Smooth muscle cell of the brain vasculature (primary cell): ENCODE data around the gene CYP27A1.

Experiments used
- DNase-seq: peaks from one replicate; pipeline ENCODE4 v3.0.0-alpha.2; 2012; ENCODE audit warnings: low read depth, low spot score

The CYP27A1 gene

DNA sequence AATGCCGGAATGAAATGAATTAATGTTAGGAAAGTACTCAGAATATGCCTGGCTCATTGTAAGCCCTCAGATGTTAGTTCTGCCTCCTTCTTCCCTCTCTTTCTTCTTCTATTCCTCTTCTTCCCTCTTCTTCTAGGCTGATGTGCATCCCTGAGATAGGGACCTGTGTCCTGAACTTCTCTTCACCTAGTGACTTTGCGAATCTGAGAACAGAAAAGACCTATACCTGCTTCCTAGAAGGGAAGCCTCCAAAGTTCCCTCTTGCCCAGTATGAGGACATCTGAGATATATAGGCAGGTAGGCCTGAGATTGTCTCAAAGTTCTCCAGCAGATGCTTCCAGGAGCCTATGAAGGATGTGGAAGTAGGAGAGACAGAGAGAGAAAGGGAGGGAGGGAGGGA, 8.1 kb upstream of the CYP27A1 start:
- no peak for DNase-seq

DNA sequence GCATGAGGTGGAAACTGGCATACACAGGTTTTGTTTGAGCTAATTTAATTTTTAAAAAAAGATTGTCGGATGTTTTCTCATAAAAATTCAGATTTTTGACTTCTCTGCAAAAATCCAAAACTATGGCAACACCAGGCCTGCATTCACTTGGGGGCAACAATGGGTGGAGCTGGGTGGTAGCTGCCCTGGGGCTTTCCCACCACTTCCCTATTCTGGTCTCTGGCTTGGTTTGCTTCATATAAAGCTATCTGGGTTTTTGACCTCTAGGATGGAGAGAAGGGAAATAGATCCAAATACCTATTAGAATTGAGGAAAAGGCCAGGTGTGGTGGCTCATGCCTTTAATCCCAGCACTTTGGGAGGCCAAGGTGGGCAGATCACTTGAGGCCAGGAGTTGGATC, 5.5 kb upstream of the CYP27A1 start:
- DNase-seq: no peak

DNA sequence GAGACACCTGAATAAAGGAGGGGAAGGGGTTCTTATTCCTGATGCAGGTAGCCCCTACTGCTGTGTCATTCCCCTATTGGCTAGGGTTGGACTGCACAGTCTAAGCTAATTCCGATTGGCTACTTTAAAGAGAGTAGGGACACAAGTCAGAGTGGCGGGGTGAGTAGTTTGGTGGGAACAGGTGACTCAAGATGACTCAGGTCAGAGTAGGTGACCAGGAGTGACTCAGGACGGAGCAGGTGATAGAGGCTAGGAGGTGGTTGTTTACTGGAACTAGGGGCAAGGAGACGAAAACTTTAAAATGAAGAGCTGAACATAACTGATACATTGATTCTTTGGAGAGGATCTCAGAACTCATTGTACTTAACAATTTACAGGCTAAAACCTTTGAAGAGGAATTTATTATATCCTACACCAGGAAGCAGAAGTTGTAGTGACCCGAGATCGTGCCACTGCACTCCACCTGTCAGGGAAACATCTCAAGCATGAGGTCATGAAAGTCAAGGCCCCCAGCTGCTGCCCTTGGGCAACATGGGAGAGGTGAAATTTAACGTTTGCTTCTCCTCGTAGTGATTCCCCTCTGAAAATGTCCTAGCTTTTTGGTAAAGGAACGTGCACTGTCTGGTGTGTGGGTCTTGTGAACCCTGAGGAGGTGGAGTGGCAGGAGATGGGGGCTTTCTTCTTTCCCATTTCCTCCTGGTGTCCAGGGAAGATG, 4.5 kb upstream of the CYP27A1 start:
- no peak for DNase-seq

DNA sequence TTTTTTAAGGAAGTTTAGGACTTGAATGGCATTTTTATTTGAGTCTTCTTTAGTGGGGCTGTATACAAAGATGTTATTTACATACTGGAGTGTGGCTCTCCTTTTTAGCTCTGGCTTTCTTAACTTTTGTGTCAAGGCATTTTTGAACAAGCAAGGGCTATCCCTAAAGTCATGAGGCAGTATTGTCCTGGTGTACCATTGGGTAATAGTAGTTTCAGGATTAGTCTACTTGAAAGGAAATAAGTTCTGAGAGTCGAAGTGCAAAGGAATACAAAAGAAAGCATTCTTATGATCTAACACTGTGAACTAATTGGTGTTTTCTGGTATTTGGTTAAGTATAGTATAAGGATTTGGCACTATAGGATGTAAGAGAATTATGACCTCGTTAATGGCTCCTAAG, 1.9 kb upstream of the CYP27A1 start:
- no peak for DNase-seq

DNA sequence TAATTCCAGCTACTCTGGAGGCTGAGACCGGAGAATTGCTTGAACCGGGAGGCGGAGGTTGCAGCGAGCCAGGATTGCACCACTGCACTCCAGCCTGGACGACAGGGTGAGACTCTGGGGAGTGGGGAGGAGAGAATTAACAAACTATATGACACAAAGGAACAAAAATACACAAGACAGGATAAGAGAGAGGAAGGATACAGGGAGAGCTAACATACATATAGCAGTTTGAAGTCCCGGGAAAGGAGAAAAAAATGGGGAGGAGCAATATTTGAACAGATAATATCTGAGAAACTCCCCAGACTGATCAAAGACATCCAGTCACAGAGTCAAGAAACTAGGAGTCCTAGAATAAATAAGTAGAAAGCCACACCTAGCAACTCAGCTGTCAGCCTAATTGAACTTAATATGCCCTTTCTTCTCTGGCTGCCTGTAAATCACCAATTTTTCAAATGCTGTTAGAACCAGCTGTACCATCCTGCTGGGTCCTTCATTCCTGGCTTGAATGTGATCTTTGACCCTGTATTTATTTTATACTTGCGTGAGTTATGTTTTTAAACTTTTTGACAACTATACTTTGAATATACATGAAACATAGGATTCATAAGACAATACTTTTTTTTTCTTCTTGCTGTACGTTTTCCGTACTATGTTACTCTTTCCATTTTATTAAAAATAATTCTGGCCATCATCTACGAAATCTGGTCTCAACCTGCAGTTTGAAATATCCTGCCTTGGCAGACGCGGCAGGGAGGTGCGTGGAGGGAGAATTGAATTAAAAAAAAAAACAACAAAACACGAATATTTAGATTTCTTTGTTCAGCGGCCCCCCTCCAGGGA, 876 bp upstream of the CYP27A1 start:
- DNase-seq: no peak

DNA sequence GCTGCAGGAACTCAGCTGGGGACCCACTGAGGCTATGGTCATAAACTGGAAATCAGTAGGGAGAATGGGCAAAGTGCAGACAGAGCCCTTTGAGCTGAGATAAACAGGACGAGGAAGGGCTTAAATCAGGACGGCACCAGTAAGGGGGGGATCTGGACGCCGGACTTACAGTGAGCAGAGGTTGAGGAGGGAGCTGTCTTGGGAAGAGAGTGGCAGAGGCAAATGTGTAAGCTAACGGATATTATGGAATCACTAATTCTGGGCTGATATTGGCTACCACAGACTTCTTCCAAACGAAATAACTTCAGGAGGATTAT, 539 bp downstream of the CYP27A1 start:
- no peak for DNase-seq

DNA sequence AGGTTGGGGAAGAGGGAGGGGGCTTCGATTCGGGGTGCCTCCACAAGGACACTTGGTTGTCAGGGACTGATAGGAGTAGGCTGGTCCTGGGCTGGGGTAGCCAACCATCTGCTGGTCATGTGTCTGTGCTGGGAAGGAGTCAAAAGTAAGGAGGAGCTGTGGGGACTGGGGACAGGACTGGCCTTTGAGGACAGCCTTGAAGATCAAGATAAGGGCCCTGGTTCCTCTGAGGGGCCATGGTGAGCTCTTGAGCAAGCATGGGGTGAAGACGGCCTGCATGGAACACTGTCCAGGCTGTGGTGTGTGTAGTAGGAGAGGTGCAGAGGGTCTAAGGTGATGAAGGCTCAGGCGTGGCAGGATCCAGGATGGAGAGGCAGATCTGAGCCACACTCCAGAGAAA, 1.7 kb downstream of the CYP27A1 start:
- DNase-seq: no peak

DNA sequence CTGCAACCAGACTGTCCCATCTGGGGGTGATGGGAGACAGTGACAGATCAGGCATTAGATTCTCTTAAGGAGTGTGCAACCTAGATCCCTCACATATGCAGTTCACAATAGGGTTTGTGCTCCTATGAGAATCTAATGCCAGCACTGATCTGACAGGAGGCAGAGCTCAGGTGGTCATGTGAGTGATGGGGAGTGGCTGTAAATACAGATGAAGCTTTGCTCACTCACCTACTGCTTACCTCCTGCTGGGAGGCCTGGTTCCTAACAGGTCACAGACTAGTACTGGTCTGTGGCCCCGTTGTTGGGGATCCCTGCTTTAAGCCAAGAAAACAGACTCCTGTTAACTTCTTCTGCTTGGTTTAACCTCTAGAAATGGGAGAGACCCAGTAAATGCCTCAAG, 3.2 kb downstream of the CYP27A1 start:
- DNase-seq: no peak

DNA sequence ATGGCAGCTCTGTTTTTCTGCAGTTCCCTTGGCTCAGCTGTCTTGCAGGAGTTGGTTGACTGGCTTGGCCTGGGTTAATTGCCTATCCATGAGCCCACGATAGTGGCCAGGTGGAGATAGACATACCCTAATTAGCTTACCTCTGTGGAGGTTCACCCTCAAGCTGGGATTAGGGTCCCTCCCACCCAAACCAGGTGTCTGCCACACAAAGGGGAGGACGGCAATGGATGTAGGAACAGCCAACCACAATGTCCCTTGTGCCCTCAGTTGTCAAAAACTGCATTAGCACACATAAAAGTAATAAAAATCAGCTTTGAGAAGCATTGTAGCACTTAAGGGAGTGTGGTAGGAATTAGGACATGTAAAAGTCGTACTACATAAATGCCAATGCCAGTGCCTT, 4.2 kb downstream of the CYP27A1 start:
- DNase-seq: no peak

DNA sequence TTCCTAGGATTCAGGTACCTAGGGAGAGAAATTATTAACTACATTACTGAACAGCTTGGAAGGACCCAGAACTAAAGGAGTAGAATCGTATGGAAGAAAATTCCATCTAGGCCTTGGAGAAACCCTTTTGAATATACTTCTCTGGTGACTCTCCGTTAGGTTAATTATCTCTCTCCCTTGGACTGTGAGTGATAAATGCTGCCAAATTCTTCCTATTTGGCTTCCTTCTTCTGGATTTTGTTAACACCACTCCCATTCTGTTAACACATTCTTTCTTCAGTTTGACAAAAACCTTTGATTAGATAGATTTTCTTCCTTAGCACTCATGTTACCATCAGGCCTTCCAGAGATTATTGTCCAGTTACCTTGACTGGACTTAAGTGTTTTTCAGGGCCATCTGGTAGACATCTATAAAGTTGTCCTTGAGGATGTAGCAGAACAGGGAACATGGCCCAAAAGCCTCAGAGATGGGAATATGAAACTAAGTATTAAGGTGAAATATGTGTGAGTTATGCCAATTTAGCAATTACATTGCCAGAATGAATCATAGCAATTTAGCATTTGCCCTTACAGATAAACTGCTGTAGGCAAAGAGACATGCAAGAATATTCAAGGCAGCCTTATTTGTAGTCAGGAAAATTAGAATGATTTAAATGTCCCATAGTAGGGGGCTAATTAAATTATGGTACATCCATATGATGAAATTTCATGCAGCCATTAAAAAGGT, 6.7 kb downstream of the CYP27A1 start:
- DNase-seq: no peak

DNA sequence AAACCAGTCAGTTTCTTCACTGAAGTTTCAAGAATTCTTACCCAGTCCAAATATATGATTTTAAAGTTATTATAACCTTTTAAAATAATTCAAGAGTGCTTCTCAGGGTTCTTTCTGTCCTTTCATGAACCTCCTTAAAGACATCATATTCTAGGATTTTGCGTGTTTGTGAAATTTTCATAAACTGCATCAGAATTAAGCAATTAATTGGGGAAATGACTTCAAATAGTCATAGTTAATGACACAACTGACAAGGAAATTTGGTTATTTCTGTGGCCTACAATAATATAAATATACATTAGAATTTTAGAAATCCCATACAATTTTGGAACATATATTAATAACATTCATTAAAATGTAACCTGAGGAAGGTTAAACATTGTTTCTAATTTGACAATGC, 10.5 kb downstream of the CYP27A1 start:
- no peak for DNase-seq

DNA sequence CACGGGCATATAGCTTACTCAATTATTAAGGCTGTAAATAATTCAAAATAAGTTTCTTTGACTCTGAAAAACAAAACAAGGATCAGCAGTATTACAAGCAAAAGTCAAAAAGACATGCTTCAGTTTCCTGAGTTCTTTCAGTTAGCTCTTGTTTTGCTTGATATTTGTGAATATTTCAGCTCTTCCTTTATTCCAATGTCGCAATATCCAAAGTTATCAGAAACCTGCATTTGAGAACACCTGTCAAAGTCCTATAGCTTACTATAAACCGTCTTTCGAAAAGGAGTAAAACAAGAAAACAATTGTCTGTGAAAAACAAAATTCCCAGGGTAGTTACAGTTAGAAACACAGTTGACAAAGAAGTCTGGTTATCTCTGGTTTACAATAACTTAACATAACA, 14.7 kb downstream of the CYP27A1 start:
- DNase-seq: no peak

DNA sequence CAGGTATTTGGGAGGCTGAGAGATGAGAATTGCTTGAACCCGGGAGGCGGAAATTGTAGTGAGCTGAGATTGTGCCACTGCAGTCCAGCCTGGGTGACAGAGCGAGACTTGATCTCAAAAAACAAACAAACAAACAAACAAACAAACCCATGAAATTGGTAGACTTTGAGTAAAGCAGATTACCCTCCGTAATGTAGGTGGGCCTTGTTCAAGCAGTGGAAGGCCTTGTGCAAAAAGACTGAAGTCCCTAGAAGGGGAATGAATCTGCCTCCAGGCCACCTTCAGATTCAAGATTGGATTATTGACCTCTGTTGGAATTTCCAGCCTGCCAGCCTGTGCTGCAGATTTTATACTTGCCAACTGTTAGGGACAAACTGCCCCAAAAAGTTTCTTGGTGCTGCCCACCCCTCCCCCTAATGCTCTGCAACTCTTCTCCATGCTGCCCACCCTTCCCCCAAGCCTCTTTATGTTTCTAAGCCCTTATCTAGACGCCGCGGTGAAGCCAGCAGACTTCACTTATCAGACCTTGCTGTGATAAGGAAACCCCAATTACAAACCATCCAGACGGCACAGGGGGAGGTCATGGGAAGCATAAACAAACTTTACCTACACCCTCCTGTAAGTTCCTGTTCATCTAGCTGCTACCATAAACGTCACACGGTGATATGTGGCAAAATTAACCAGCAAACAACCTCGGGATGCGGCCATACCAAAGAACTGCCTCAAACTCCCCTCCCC, 17.0 kb downstream of the CYP27A1 start:
- DNase-seq: no peak

DNA sequence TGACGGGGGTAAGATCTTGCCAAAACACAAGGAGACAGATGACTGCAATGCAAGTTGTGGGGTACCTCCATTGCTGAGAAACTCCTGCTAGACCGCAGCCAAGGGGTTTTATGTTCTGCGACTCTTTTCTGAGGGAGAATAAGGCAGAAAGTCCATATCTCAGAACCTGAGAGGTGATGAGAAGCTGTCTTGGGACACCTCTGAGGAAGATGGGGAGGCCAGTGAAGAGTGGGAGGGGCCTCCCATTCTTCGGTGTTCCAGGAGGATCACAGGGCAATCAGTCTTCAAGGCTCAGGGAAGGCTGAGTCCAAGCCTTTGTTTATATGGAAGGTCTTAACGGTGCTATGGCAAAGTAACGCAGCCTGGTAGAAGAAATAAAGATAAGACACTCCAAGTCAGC, 18.0 kb downstream of the CYP27A1 start:
- DNase-seq: no peak

DNA sequence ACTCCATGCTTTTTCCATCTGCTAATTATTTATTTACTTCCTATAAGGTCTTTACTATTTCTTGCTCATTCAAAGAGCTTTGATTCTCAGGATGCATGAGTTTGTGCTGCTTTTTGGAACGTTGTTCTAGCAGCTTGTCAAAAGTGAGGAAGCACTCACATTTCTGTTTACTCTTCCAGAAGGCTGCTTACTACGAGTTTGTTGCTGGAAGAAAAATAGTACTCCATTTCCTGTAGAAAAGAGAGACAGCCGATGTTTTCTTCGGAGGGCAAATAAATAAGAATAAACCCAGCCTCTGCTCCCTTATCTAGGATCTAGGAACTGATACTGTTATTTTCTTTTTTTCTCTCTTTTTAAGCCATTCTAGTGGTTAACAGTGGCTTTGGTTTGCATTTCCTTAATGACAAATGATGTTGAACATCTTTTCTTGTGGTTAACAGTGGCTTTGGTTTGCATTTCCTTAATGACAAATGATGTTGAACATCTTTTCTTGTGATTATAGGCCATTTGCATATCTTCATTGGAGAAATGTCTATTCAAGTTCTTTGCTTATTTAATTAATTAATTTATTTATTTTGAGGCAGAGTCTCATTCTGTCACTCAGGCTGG, 20.5 kb downstream of the CYP27A1 start:
- DNase-seq: no peak

DNA sequence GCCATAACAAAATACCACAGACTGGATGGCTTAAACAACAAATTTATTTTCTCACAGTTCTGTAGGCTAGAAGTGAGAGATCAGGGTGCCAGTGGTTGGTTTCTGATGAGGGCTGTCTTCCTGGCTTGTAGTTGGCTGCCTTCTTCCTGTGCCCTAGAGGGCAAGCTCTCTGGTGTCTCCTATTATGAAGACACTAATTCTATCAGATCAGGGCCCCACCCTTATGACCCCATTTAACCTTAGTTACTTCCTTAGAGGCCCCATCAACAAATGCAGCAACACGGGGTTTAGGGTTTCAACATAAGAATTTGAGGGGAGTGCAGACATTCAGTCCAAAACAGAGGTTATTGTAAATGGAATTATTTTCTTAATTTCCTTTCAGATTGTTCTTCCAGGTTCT, 22.9 kb downstream of the CYP27A1 start:
- DNase-seq: no peak

DNA sequence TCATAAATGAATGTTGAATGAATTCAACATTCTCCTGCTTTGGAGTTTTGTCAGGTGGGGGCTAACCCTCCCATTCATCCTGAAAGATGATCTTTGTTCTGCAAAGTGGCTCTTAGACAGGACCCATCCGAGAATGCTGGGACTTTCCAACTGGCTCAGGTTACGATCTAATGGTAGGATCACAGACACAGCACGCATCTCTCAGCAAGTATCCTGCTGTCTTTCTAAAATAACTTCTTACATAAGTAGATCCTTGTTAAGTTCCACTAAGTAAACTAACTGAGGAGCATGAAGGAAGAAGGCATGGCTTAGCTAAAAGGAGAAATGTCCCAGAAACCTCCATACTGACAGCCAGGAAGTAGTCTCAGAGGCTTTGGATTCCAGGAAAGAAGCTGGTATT, 23.7 kb downstream of the CYP27A1 start:
- DNase-seq: peak; percentile 74

DNA sequence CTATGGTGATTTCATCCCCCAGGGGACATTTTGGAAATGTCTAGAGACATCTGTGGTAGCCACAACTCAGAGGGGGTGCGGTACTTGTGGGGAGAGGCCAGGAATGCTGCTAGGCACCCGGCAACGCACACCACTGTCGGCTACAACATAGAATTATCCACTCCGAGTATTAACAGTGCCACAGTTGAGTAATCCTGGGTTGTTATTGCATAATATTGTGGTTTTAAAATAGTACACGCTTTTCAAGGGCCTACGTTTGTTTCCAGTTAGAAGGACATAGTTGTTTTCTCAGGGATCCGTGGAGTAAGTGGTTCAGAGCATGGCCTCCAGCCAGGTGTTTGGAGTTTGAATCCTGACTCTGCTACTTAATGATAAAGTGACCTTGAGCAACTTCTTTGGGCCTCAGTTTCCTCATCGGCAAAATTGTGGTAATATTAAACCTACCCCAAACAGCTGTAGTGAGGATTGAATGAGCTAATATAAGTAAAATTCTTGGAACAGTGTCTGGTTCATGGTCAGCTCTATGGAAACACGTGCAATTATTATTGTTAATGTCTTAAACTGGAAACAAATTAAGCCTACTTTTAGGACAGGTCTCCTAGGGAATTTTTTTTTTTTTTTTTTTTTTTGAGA, 24.5 kb downstream of the CYP27A1 start:
- DNase-seq: peak; percentile 97

DNA sequence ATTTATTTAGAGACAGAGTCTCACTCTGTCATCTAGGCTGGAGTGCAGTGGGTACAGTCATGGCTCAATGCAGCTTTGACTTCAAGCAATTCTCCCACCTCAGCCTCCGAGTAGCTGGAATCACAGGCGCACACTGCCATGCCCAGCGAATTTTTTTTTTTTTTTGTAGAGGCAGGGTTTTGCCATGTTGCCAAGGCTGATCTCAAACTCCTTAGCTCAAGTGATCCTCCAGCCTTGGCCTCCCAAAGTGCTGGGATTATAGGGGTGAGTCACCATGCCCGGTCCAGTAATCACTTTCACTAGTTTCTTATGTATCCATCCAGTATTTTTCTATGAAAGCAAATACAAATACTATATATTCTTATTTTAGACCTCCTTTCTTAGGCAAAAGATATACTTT, 25.7 kb downstream of the CYP27A1 start:
- no peak for DNase-seq

DNA sequence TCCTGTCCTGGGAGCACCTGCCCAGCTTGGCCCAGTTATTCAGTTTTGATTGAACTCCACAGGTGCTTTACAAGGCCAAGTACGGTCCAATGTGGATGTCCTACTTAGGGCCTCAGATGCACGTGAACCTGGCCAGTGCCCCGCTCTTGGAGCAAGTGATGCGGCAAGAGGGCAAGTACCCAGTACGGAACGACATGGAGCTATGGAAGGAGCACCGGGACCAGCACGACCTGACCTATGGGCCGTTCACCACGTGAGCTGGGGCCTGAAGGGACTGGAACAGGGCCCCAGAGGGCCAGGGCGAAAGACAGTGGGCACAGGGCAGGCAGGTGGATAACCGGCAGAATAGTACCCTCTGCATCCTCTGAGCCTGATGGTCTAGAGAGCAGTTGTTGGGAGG, 27.6 kb downstream of the CYP27A1 start:
- no peak for DNase-seq

DNA sequence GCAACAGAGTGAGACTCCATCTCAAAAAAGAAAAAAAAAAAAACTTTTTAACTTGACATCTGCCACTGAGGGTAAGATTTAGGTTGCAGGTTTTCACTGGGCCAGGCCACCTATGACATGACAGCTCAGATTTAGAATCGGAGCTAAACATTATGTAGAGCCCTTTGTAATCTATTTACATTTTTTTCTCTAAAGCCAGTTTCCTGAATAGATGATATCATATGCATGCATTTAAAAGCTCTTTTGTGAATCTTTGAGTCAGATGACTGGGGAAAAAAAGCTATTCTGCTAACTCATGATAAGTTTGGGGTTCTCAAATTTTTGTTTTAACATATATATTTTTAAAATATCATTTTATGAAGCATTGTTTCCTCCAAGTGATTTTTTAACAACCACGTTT, 28.3 kb downstream of the CYP27A1 start:
- DNase-seq: no peak
